AG04450 (cell line): Measurements from ENCODE around the gene FGGY. TPM values are rescaled to one million over a fixed set of nuclear protein-coding genes. Genes with fewer than 3 reads are reported as not detected.

ENCODE experiments used
- CTCF ChIA-PET: fragments of 300-600, 350-600 bp; formaldehyde crosslinking; extraction: SDS; loops from one replicate; lab custom pipeline; 2022; ENCODE audit warnings: antibody characterized with exemption, inconsistent platforms; lab: Charles Lee
- POLR2A ChIA-PET: fragments of 350-600 bp; formaldehyde crosslinking; extraction: SDS; loops from one replicate; lab custom pipeline; 2021; ENCODE audit warnings: antibody characterized with exemption, inconsistent platforms; lab: Yijun Ruan, JAX
- DNase-seq: peaks from one replicate; pipeline ENCODE4 v3.0.0-alpha.2; 2011; ENCODE audit warnings: low read depth, low spot score
- H3K27ac ChIP-seq: one replicate; pipeline ENCODE4 v1.5.1; 2012; ENCODE audit warnings: low read depth, low read length, control low read depth
- H3K27me3 ChIP-seq: one replicate; pipeline ENCODE4 v1.6.0; 2012; ENCODE audit warnings: low read length; ENCODE audit not compliant: control insufficient read depth, insufficient read depth
- H3K4me3 ChIP-seq: 2 replicates; pipeline ENCODE4 v1.5.1; 2011; ENCODE audit warnings: mild to moderate bottlenecking, low read depth, low read length, control low read depth
- H3K9me3 ChIP-seq: 2 replicates; pipeline ENCODE4 v1.5.1; 2012; ENCODE audit warnings: low read length; ENCODE audit not compliant: control insufficient read depth, insufficient read depth
- CTCF ChIP-seq: IDR thresholded peaks from 2 replicates; pipeline ENCODE4 v1.5.1; 2011; ENCODE audit warnings: low read depth, low read length, control low read depth, inconsistent platforms
- polyA plus RNA-seq: library from polyadenylated mRNA; depleted of rRNA; stranded (reverse); fragments of >200 nt; gene quantifications from 2 replicates; pipeline ENCODE4 v1.2.3, GENCODE V29; 2011

FGGY gene
- polyA plus RNA-seq, 1 experiment = 11.8 TPM

DNA sequence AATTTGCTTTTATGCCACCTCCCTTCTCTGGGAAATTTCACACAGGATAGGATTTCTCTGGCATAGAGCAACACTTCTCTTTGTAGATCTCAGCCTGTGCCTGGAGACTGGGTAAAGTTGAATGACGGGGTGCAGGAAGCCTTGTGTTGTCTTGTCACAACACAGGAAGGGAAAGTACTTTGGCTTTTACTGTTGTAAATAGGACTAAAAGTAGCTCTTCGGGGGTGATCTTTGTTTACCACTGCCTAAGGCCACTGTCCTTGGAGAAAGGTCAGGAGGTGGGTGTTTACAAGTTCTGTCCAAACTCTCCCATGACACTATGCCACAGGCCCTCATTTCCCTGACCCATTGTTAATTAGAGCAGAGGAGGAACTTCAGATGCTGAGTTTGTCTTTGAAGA, 139.7 kb downstream of the FGGY start:
- CTCF ChIA-PET = no interaction called here
- no peak for TF ChIP-seq CTCF
- H3K27ac ChIP-seq = no peak overlapping the region
- DNase-seq = no peak
- H3K4me3 ChIP-seq = no peak overlapping the region
- H3K9me3 ChIP-seq = no peaks in the 10 kb centered on the region
- no peaks in the 10 kb centered on the region for H3K27me3 ChIP-seq
- POLR2A ChIA-PET = no interaction called here

GRCh38 chr1:59438058-59438560, 141.2 kb downstream of the FGGY start:
- POLR2A ChIA-PET = interaction anchor here (1.0 kb wide), 1 partner anchor 292 kb away, joined by 6 read pairs; no protein-coding TSS in a partner anchor
- H3K4me3 ChIP-seq = no peak overlapping the region
- no peak for TF ChIP-seq CTCF
- DNase-seq = no peak
- no peak overlapping the region for H3K27ac ChIP-seq
- H3K27me3 ChIP-seq = no peaks in the 10 kb centered on the region
- H3K9me3 ChIP-seq = no peaks in the 10 kb centered on the region
- CTCF ChIA-PET = no interaction called here

- H3K27ac ChIP-seq = no peak overlapping the region
- DNase-seq = no peak
- CTCF ChIA-PET = interaction anchor here (1.4 kb wide), 1 partner anchor 257 kb away, joined by 3 read pairs; no protein-coding TSS in a partner anchor
- no peak overlapping the region for H3K4me3 ChIP-seq
- POLR2A ChIA-PET = no interaction called here
- H3K9me3 ChIP-seq = no peaks in the 10 kb centered on the region
- no peak for TF ChIP-seq CTCF
- no peaks in the 10 kb centered on the region for H3K27me3 ChIP-seq
Observed at GRCh38 chr1:59442492-59442891, 145.6 kb downstream of the FGGY start.

- Histone ChIP-seq H3K9me3 (no peaks in the 10 kb centered on the region), H3K4me3 (no peak overlapping the region), H3K27me3 (no peaks in the 10 kb centered on the region), H3K27ac (no peak overlapping the region)
- no peak for DNase-seq
- POLR2A ChIA-PET = interaction anchor here (0.6 to 0.8 kb wide), 2 partner anchors 147 to 287 kb away, joined by 3 to 5 read pairs; no protein-coding TSS in a partner anchor
- CTCF ChIA-PET = interaction anchor here (1.4 kb wide), 1 partner anchor 257 kb away, joined by 3 read pairs; no protein-coding TSS in a partner anchor
- TF ChIP-seq CTCF = no peak
Observed at GRCh38 chr1:59443310-59443709, 146.4 kb downstream of the FGGY start.

DNA sequence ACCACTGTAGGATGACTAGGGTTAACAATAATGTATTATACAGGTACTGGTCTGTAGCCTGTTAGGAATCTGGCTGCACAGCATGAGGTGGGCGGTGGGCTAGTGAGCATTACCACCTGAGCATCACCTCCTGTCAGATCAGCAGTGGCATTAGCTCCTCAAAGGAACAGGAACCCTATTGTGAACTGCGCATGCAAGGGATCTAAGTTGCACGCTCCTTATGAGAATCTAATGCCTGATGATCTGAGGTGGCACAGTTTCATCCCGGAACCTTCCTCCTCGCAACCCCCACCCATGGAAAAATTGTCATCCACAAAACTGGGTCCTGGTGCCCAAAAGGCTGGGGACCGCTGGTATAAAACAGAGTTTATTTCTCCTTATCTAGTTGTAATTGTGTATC, 147.6 kb downstream of the FGGY start:
- ChIA-PET POLR2A (interaction anchor here (0.8 kb wide), 1 partner anchor 259 kb away, joined by 4 read pairs; no protein-coding TSS in a partner anchor), CTCF (interaction anchor here (1.0 kb wide), 1 partner anchor 255 kb away, joined by 4 read pairs; no protein-coding TSS in a partner anchor)
- no peaks in the 10 kb centered on the region for H3K27me3 ChIP-seq
- no peak overlapping the region for H3K27ac ChIP-seq
- no peak for DNase-seq
- H3K9me3 ChIP-seq = no peaks in the 10 kb centered on the region
- TF ChIP-seq CTCF = no peak
- H3K4me3 ChIP-seq = no peak overlapping the region
